Measurements from ENCODE around the gene NDFIP1.

- no peak for TF ChIP-seq CTCF (IDR thresholded peaks at IDR 0.05)
- no peak for TF ChIP-seq POLR2AphosphoS5 (IDR thresholded peaks at IDR 0.05)
These were observed 40.8 kb downstream of the NDFIP1 start for GRCh38 chr5:142149363-142149762.
